ENCODE data around the gene HOXB7.

HOXB7 gene

GRCh38 chr17:48610282-48611211 lies at the start of gene HOXB7:
HOXB7 (minus strand) TSS chr17:48611017; CDS start chr17:48610918, 99 bp downstream.
- no peak for DNase-seq

GRCh38 chr17:48655913-48656312 lies 45.1 kb upstream of the HOXB7 start:
- DNase-seq, result no peak

- DNase-seq, result no peak
These were observed 38.9 kb upstream of the HOXB7 start for GRCh38 chr17:48649741-48650140.

GRCh38 chr17:48647963-48648245 lies 37.1 kb upstream of the HOXB7 start:
- DNase-seq, result no peak

DNA sequence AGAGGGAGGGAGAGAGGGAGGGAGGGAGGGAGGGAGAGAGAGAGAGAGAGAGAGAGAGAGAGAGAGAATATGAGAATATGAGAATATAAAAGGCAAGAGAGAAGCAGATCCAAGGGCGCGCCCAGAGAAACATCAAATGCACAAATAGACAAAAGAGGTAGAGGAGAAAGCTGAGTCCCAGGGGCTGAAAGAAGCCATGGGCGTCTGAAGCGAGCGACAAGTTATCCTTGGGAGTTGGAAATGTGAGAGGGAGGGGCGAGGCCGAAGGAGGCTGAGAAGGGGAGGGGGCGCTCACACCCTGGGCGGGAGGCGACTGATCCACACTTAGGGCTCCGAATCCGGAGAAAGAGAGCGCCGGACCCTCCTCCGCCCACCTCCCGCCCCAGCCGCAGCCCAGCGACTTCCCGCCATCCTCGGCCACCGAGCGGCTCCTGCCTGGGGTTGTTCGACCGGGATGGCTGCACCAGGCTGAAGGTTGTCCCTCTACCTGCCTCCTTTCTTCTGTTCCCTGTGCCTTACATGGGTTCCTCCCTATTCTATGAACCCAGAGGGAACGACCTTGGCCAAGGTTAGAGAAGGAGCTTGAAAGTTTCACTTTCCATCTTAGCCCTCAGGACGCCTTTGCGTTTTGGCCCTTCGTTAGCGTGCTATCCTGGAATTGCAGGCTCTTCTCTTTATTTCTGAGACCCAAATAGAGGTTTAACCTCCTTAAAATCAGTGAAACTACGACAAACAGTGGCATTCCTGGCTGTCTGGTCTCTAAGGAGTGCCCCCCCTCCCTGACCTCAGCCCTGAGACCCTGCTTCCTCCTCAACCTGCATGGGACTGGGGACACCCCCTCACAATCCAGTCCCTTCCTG lies 36.5 kb upstream of the HOXB7 start:
- peak in 1 of 2 experiments; percentile 5 for DNase-seq

- peak; percentile 2 to 13 for DNase-seq
These were observed 35.6 kb upstream of the HOXB7 start for GRCh38 chr17:48646183-48647102.

GRCh38 chr17:48645639-48646182 lies 34.9 kb upstream of the HOXB7 start:
- no peak for DNase-seq

DNA sequence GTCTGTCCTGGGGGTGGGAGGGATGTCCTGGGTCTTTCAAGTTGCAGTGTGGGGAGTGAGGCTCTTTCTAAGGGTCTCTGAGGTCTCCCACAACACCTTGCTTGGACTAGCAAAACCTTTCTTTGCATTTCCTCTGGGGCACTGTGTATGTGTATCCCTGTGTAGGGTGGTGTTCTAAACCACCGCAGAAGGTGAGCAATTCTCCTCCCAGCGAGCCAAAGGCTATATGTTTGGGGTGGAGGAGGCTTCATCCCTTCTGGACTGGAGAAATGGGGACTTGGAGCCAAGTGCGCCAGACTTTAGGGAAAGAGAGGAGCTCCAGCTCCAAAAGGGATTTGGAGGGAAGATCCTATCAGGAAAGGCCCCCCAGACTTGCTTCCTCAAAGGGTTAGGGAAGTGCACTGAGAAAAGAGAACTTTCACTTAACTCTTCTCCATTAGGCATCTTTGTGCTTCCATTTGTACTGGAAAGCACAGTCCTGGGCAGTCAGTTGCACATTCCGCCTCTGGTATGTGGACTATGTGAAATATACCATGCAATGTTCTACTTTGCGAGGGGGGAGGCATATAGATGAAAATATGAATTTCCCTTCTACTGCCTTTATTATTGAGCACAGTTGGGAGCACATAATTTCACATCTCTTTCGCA lies 34.2 kb upstream of the HOXB7 start:
- DNase-seq, result no peak

- DNase-seq, result no peak
These were observed 33.3 kb upstream of the HOXB7 start for GRCh38 chr17:48644159-48644558.

- no peak for DNase-seq
These were observed 32.8 kb upstream of the HOXB7 start for GRCh38 chr17:48643697-48644012.

- no peak for DNase-seq
These were observed 32.3 kb upstream of the HOXB7 start for GRCh38 chr17:48642843-48643696.

DNA sequence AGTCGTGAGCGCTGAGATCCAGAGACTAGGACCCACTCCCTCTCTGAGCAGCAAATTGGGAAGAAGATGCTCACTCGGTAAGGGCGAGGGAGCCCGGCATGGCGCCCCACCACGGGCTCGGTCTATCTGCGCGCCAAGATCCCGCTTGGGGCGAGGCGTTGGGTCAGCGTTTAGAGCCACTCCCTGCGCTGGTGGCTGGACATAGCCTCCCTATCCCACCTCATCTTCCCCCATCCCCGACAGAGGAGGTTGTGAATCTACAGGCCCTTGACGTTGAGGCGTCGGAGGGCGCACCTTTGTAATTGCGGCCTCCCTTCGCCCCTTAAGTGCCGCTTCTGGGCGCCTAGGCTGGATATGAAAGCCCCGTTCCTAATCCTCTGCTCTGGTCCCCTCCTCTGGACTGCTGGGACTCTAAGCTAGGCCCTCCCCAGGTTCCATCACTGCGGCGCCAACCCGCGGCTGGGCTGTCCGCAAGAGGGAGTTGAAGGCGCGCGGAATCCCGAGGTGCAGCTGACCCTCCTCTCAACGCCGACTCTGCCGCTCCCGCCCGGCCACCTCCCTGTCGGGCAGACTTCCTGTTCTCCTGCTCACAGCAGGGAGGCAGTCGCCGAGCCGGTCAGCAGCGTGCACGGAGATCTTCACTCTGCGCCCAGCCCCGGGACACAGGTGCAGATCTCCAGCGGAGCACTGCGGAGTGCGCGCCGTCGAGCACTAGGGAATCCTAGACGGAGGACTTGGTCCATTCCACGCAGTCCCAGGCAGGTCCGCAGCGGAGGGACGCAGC lies 31.4 kb upstream of the HOXB7 start:
- DNase-seq, result no peak

DNA sequence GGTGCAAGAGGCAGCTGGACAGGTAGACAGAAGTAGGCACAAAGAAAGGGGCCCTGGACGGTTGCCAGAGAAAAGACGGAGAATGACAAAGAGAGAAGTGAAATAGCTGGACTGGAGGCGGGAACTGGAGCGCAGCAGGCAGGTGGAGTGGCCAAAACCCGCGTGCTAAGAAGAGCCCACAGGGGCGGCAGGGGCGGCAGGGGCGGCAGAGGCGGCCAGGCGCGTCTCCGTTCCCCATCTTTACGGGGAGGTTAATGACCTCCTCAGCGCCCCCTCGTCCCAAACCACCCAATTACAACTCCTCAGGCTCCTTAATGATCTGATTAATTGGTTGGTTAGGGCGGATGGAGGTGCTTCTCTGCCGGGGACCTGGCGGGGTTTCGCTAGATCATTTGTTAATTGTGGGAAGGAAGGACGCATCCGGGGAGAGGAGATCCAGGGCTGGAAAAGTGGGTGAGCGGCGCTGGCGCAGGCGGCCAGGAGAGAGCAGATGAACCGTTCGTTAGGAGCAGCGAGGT lies 30.8 kb upstream of the HOXB7 start:
- DNase-seq, result no peak

DNA sequence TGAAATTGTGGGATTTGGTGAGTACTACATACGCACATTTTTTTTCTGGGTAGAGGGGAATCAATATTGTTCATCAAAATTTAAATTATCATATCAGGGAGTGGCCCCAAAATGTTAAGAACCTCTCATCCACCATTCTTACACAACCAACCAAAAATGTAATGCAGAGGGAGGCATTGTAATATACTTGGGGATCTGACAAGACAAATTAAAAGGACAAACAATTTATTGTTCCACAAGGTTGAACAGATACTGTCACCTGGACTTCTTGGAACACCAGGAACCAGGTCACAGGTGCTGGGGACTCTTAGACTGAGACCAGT lies 30.0 kb upstream of the HOXB7 start:
- DNase-seq, result no peak

- no peak for DNase-seq
These were observed 29.4 kb upstream of the HOXB7 start for GRCh38 chr17:48639982-48640857.

GRCh38 chr17:48639136-48639535 lies 28.3 kb upstream of the HOXB7 start:
- no peak for DNase-seq

DNA sequence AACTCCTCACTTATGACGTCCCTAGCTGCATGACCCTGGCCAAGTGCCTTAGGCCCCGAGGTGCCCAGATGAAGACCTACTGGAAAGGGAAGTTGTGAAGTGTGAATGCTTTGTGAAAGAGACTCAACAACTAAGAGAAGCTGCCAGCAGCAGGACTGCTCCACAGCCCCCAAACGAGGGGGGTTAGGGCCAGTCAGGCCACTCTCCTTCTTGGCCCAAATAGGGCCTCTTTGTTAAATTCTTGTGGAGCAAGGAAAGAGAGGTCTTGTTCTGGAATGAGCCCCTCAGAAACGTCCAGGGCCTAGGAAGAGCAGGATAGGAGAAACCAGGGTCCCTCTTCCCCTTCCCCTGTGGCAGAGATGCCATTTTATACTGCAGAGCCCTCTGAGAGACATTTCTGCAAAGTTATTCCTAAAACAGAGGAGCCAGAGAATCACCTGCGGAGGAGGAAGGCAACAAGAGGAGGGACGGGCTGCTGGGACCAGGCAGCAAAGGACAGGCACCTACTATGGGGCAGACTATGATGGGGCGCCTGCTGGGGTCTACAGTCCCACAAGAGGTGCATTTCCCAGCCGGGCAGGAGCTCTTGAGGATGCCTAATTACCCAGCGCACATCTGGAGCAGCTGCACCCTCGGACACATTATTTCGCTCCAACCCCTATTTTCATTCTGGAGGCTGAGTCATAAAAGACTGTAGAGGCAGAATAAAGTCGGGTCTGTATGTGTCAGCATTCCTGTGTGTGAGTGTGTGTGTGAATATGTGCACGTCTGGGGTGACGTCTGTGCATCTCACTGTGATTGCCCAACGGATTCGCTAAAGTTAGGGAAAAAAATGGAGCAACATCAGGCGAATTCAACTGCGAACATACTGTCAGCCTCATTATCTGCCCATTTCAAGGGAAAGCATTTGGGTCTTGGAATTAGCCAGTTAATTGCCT lies 26.8 kb upstream of the HOXB7 start:
- no peak for DNase-seq
